Psoas muscle (tissue), 8 donors: Measurements from ENCODE around the gene NUP35. TPM values are rescaled to one million over a fixed set of nuclear protein-coding genes. Genes with fewer than 3 reads are reported as not detected.
"Not testable (repeated sequence)": the region's sequence is repeated elsewhere in the genome, so short reads cannot be mapped to it uniquely, and the experiment has no call there.

ENCODE experiments used
- ATAC-seq, 4 donors: fragments of 200-7000 bp; cut with Tn5 transposase; one replicate each; pipeline ENCODE4 v1.9.1; 2020; ENCODE audit warnings: moderate library complexity in 3 of 4, mild to moderate bottlenecking in 2 of 4
- DNase-seq, 2 donors: peaks; one replicate each; pipeline ENCODE4 v3.0.0-alpha.2; 2020
- H3K27ac ChIP-seq: fragments of 200-600 bp; one replicate; pipeline ENCODE4 v1.8.0; 2022
- H3K27me3 ChIP-seq, 3 donors: fragments of 200-600 bp in 1 of 3; one replicate each; pipeline versions ENCODE4 v1.6.1 to v1.8.0; 2013 to 2022; ENCODE audit warnings: low read length in 2 of 3, mild to moderate bottlenecking in 2 of 3, moderate library complexity in 1 of 3; ENCODE audit not compliant: insufficient read depth in 3 of 3
- H3K36me3 ChIP-seq, 2 donors: fragments of 200-600 bp in 1 of 2; one replicate each; pipeline versions ENCODE4 v1.6.1 to v1.8.0; 2013 to 2022; ENCODE audit warnings: low read depth in 1 of 2, mild to moderate bottlenecking in 1 of 2, moderate library complexity in 1 of 2; ENCODE audit not compliant: insufficient read depth in 1 of 2
- H3K4me1 ChIP-seq: fragments of 200-600 bp; one replicate; pipeline ENCODE4 v1.8.0; 2022
- H3K4me3 ChIP-seq: fragments of 200-600 bp; one replicate; pipeline ENCODE4 v1.8.0; 2022; ENCODE audit warnings: mild to moderate bottlenecking
- H3K9me3 ChIP-seq: fragments of 200-600 bp; one replicate; pipeline ENCODE4 v1.8.0; 2022
- WGBS, 3 donors: extraction: QIAGEN DNeasy Blood & Tissue Kit; methylation state at CpG; one replicate each; pipeline versions ENCODE4 v1.1.6 to v1.1.7; 2013; 5-methylcytosine and 5-hydroxymethylcytosine counted together
- intact Hi-C, 2 donors: fragments of 100-400 bp; cut with DNase I; formaldehyde crosslinking; loops; one replicate each; pipeline versions ENCODE4 v1.11.0 to v1.14.2; 2022
- polyA plus RNA-seq, 3 donors: library from polyadenylated mRNA; stranded (reverse); fragments of 200-250 nt; gene quantifications; one replicate each; pipeline ENCODE4 v1.2.3, GENCODE V29; 2013
- total RNA-seq, 4 donors: library from RNA; stranded (reverse); fragmentation: NEBNext Ultra II Directional in 2 of 4; extraction: Animal tissue kit (Norgen Biotek cat#: 25700) in 2 of 4; gene quantifications; one replicate each; pipeline versions ENCODE4 v1.2.1 to v1.2.4, GENCODE V29; 2021 to 2023
- TF ChIP-seq, protein P1 (sequence below): fragments of 200-600 bp; IDR thresholded peaks from one replicate; pipeline ENCODE4 v1.8.0; 2022; ENCODE audit warnings: antibody characterized with exemption
- donor health status: healthy with polysubstance abuse.
- donor health status: DM: no; HTN: no; CAD: no; lungs with moderate emphysema.
- donor health status: Bipolar disorder and iron deficiency.
- donor health status: healthy.
- donor health status: DM: yes; HTN: yes; CAD: no.
- donor health status: DM: no; HTN: no; CAD: no.
- donor health status: DM: no; HTN: no; CAD: no.
- donor health status: DM: yes; HTN: yes; CAD: no.

NUP35 gene
- total and polyA plus RNA-seq, 7 donors = 5.1 to 11.9 (median 8.3) TPM

DNA sequence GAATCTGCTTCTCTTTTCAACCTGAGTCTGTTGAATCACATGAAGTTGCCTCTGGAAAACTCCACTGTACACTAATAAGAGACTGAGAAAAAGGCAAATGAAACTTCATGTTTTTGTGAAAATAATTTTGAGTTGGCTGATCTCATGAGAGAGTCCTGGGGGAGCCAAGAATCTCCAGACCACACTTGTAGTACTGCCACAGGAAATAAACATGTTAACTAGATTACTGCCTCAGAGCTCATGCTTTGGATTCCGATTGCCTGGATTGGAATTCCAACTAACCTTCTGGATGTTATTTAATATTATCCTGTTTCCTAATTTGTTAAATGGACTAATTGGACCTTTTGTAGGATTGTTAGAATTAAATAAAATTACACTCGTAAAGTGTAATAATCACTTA lies 25.2 kb downstream of the NUP35 start:
- peaks cover 8% of the 10 kb centered on the region for H3K4me1 ChIP-seq
- H3K27ac ChIP-seq = no peak overlapping the region
- H3K27me3 ChIP-seq = no peaks in the 10 kb centered on the region
- peaks cover 0 to 15% of the 10 kb centered on the region in 2 donors for H3K36me3 ChIP-seq
- TF ChIP-seq, protein P1, sequence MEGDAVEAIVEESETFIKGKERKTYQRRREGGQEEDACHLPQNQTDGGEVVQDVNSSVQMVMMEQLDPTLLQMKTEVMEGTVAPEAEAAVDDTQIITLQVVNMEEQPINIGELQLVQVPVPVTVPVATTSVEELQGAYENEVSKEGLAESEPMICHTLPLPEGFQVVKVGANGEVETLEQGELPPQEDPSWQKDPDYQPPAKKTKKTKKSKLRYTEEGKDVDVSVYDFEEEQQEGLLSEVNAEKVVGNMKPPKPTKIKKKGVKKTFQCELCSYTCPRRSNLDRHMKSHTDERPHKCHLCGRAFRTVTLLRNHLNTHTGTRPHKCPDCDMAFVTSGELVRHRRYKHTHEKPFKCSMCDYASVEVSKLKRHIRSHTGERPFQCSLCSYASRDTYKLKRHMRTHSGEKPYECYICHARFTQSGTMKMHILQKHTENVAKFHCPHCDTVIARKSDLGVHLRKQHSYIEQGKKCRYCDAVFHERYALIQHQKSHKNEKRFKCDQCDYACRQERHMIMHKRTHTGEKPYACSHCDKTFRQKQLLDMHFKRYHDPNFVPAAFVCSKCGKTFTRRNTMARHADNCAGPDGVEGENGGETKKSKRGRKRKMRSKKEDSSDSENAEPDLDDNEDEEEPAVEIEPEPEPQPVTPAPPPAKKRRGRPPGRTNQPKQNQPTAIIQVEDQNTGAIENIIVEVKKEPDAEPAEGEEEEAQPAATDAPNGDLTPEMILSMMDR = no peak
- DNase-seq = no peak
- WGBS, 3 donors = 46 to 66% (median 59%) methylated on average over 2 of the region's 2 CpGs
- H3K4me3 ChIP-seq = no peak overlapping the region
- intact Hi-C loops = no loop called here
- no peak for ATAC-seq
- H3K9me3 ChIP-seq = no peaks in the 10 kb centered on the region

DNA sequence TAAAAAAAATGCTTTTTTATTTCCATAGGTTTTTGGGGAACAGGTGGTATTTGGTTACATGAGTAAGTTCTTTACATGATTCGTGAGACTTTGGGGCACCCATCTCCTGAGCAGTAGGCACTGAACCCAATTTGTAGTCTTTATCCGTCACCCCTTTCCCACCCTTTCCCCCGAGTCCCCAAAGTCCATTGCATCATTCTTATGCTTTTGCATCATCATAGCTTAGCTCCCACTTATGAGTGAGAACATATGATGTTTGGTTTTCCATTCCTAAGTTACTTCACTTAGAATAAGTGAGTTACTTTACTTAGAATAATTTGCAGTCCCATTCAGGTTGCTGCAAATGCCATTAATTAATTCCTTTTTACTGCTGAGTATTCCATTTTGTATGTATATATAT lies 28.0 kb downstream of the NUP35 start:
- intact Hi-C loops, ATAC-seq, H3K4me3 ChIP-seq, H3K27me3 ChIP-seq, DNase-seq, H3K9me3 ChIP-seq, H3K27ac ChIP-seq, H3K4me1 ChIP-seq: not testable (repeated sequence)
- 97 to 98% (median 98%) methylated on average over 3 of the region's 3 CpGs for WGBS, 3 donors
- peaks cover 0 to 15% of the 10 kb centered on the region in 2 donors for H3K36me3 ChIP-seq

DNA sequence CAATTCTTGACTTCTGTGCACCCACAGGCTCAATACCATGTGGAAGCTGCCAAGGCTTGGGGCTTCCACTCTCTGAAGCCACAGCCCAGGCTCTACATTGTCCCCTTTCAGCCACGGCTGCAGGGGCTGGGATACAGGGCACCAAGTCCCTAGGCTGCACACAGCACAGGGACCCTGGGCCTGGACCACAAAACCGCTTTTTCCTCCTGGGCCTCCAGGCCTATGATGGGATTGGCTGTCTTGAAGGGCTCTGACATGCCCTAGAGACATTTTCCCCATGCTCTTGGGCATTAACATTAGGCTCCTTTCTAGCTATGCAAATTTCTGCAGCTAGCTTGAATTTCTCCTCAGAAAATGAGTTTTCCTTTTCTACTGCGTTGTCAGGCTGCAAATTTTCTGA lies 29.7 kb downstream of the NUP35 start:
- Histone ChIP-seq H3K27me3 (no peaks in the 10 kb centered on the region), H3K9me3 (no peaks in the 10 kb centered on the region), H3K4me1 (peaks cover 4% of the 10 kb centered on the region), H3K36me3 (peaks cover 0 to 26% of the 10 kb centered on the region in 2 donors), H3K27ac (no peak overlapping the region), H3K4me3 (no peak overlapping the region)
- ATAC-seq = no peak
- TF ChIP-seq, protein P1 = no peak
- intact Hi-C loops = no loop called here
- no peak for DNase-seq
- 95 to 98% (median 96%) methylated on average over 3 of the region's 3 CpGs for WGBS, 3 donors

DNA sequence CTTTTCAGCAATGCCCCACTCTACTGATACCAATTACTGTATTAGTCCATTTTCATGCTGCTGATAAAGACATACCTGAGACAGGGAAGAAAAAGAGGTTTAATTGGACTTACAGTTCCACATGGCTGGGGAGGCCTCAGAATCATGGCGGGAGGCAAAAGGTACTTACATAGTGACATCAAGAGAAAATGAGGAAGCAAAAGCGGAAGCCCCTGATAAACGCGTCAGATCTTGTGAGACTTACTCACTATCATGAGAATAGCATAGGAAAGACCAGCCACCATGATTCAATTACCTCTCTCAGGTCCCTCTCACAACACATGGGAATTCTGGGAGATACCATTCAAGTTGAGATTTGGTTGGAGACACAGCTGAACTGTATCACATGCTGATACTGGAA lies 30.5 kb downstream of the NUP35 start:
- H3K27ac ChIP-seq, H3K9me3 ChIP-seq, H3K4me1 ChIP-seq, ATAC-seq, DNase-seq, intact Hi-C loops, H3K4me3 ChIP-seq, H3K27me3 ChIP-seq: not testable (repeated sequence)
- WGBS, 3 donors = 69 to 73% (median 73%) methylated on average over 4 of the region's 4 CpGs
- peaks cover 2 to 34% of the 10 kb centered on the region in 2 donors for H3K36me3 ChIP-seq

DNA sequence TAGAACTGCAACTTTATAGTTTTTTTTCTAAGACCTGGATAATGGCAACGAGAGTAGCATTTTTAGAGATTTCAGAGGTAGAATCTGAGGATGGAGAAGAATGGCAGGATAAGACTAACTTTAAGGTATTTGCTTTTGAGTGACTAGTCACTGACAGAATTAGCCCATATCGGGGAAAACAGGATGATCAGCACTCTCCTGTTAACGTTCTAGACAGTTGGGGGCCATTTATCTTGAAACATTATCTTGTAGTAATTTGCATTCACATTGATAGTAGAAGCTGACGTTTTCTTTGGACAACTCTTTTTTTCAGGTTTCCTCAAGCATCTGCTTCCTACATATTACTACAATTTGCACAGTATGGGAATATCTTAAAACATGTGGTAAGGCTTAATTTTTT lies 32.9 kb downstream of the NUP35 start:
- intact Hi-C loops = no loop called here
- 76 to 82% (median 78%) methylated on average over 4 of the region's 4 CpGs for WGBS, 3 donors
- Histone ChIP-seq H3K27me3 (no peaks in the 10 kb centered on the region), H3K4me1 (no peaks in the 10 kb centered on the region), H3K4me3 (no peak overlapping the region), H3K27ac (no peak overlapping the region), H3K9me3 (no peaks in the 10 kb centered on the region), H3K36me3 (peaks cover 2 to 49% of the 10 kb centered on the region in 2 donors)
- TF ChIP-seq, protein P1 = no peak
- ATAC-seq (no peak), DNase-seq (no peak)

DNA sequence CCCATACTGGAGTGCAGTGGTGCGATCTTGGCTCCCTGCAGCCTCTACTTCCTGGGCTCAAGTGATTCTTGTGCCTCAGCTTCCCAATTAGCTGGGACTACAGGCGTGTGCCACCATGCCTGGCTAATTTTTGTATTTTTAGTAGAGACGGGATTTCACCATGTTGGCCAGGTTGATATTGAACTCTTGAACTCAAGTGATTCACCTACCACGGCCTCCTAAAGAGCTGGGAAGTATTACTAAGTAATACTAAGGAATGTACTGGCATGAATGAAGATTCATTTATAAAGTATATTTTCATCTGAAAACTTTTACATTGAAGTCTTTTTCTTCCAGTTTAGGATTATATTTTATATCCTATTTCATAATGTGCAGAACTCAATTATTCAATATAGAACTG lies 38.1 kb downstream of the NUP35 start:
- WGBS, 3 donors = 96 to 98% (median 97%) methylated on average over 4 of the region's 4 CpGs
- H3K36me3 ChIP-seq = peaks cover 2 to 60% of the 10 kb centered on the region in 2 donors

More for the DNA sequence above, 38.1 kb downstream of the NUP35 start:
- H3K9me3 ChIP-seq = peaks cover 4% of the 10 kb centered on the region
- H3K4me1 ChIP-seq = no peaks in the 10 kb centered on the region
- TF ChIP-seq, protein P1 = no peak
- H3K4me3 ChIP-seq = no peak overlapping the region
- no peaks in the 10 kb centered on the region for H3K27me3 ChIP-seq
- H3K27ac ChIP-seq = no peak overlapping the region
- intact Hi-C loops = no loop called here
- ATAC-seq = no peak
- no peak for DNase-seq
